Endothelial cell of hepatic sinusoid (primary cell): ENCODE data around the gene CRISP3.
"Not testable (repeated sequence)": the region's sequence is repeated elsewhere in the genome, so short reads cannot be mapped to it uniquely, and the experiment has no call there.

Experiments used
- in situ Hi-C: cut with HindIII; loops from 2 replicates; pipeline ENCODE4 v1.10.0; 2017; ENCODE audit warnings: low sequenced_read_pairs

Gene CRISP3, protein sequence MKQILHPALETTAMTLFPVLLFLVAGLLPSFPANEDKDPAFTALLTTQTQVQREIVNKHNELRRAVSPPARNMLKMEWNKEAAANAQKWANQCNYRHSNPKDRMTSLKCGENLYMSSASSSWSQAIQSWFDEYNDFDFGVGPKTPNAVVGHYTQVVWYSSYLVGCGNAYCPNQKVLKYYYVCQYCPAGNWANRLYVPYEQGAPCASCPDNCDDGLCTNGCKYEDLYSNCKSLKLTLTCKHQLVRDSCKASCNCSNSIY

DNA sequence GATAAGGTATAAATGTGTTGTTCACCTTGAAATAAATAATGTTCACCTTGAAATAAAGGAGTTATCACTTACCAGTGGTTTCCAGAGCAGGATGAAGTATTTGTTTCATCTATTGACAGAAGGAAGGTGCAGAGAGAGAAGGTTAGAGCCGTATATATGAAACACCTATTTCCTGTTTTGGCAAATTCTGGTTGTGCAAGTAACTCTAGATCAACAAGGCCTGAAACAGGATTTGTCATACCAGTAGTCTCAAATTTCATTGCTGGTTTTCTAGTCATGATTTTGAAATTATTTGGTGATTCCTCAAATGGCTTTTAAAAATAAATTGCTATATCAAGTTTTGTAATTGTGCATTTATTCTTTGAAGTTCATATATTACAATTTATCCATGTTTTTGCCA is at the start of gene CRISP3:
TSS of gene CRISP3 (minus strand) at position 130 of the 400 bp plus-strand sequence. CDS start at position 109, 21 bp downstream.
- in situ Hi-C loops: no loop called here

DNA sequence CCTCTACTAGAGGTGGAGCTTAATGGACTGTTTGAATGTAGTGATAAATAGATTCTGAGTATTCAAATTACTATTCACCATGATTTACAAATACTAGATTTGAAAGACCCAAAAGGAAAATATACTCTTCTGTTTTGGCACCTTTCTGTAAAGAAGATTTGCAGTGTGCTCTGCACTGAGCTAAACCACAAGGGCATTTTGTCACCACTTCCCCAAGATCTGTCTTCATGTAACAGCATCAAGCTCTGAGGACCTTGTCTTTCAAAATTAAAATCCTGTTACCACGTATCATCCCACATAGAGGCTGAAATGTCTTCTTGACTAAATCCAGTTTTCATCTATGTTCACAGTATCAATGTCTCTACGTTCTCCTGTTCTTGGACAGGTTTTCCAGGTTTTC is 46.2 kb upstream of the CRISP3 start:
- in situ Hi-C loops: no loop called here

DNA sequence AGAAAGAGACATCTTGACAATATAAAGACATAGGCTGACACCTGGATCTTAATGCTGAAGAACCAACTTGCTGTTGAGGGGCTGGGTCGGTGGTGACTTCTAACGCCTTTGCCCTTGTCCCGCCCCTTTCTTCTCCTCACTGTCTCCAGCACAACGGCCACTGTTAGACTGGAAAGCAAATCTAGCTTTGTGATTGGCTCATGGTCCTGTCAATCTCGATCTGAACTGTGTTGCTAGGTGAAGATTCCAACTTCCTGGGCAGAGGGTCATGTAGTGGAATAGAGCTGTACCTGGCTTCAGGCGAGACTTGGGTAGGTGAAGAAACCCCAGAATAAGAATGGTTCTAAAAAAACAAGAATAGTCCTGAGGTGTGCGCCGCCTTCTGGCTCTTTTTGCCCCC is 43.0 kb upstream of the CRISP3 start, which contains the start of gene PGK2:
TSS of gene PGK2 (minus strand) at position 110 of the 400 bp plus-strand sequence. CDS start at position 12, 98 bp downstream.
- in situ Hi-C loops: no loop called here

DNA sequence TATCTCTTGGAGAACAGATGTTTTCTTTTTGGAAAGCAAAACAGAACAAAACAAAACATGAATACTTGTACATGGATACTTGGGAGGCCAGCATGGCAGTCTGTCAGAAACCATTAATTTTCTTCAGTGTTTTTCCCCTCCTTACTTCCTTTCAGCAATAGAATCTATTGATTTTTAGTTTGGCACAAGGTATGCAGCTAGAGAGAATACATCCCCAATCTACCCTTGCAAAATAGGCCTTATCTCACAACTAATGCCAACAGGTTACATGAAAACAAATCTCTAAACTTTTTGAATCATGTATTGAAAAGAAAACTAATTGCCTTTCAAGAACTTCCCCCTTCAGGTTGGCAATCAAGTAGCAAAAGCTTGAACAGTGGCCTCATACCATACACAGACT is 40.1 kb upstream of the CRISP3 start:
- in situ Hi-C loops: no loop called here

DNA sequence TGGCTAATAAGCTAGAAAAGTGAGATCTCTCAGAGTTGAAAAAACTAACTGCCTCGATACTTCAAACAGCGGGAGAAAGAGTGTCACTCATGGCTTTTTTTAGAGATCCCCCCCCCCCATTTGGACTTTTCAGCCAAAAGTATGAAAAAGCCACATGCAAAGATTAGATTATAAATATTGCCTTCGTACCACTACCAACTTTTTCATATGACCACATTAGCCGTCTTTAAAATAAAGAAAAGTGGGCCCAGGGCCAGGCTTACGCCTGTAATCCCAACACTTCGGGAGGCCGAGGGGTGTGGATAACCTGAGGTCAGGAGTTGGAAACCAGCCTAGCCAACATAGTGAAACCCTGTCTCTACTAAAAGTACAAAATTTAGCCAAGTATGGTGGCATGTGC is 38.5 kb upstream of the CRISP3 start:
- in situ Hi-C loops: no loop called here

DNA sequence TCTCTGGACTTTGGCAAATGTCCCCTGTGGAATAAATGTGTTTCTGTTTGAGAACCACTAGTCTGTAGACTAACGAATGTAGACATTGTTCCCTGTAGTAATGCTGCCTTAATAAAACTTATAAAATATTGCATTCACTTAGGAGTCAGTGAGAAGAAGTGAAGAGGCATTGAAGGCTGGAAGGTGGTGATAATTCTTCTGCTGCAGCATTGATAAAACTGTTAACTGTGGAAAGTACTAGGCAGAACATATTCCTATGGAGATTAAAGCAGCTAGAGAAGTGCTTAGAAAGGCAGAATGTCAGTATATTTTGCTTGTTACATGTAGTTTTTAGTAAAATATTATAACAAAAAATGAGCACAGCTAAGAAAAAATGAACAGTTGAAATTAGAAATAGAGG is 38.1 kb upstream of the CRISP3 start:
- in situ Hi-C loops: no loop called here

DNA sequence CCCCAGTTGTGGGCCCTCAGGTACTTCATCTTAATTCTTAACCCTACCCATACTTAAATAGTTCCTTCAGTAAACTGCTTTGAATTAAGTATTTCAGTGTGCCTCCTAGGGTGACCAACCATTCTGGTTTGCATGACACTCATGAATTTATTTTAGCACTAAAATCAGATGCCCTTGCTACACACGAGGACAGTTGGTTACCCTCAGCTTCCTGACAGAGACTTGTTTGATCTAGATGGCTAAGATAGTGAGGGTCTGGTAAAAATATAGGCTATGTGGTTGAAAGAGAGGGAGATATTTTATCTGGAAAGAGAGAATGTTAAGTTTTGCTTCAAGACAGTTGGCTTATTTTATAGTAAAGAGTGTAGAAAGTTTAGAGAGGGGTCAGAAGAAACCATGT is 32.3 kb upstream of the CRISP3 start:
- in situ Hi-C loops: no loop called here

DNA sequence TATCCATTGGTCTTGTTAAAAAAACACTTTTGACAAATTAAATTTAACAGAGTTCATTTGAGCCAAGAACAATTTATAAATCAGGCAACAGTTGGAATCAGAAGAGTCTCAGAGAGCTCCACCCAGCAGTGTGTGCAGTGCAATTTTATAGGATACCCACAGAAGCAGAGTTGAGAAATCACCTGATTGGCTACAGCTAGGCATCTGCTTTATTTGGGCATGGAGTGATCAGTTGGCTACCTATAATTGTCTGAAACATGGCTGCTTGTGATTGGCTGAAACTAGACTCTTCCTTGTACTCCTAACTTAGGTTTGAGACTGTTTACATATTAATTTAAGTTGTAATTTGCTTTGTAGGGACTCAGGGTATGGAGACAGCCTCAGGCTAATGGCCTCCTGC is 30.9 kb upstream of the CRISP3 start:
- in situ Hi-C loops: no loop called here

DNA sequence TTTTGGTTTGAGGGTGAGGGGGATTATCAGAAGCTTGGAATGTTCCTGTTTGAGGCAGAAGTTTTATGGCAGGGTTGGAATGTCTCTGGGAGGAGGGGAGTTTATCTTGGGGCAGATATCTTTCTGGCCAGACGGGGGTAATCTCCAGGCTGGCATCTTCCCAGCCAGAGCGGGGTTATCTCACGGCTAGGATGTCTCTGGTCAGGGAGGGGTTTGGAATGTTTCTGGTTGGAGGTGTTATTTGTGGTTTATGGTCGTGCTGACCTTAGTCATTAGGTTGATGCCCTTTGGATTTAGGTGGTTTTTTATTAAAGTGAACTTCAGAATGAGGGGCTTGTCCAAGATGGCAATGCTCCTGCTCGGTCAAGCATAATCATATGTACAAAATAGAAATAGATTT is 28.1 kb upstream of the CRISP3 start:
- in situ Hi-C loops: no loop called here

DNA sequence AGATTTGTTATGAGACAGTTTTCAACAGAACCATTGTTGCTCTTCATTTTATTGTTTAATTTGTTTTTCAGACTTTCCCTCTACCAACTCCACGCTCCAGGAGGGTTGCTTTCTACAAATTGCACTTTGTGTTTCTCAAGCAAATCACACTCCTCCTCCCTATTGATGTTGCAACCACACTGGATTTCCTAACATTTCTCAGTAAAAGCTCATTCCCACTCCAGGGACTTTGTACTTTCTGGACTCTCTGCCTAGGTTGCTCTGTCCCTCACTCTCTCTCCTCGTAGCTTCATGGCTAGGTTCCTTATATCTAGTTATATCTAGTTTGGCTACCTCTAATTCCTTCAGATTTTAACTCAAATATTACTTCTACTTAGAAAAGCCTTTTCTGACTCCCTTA is 22.6 kb upstream of the CRISP3 start:
- in situ Hi-C loops: no loop called here

DNA sequence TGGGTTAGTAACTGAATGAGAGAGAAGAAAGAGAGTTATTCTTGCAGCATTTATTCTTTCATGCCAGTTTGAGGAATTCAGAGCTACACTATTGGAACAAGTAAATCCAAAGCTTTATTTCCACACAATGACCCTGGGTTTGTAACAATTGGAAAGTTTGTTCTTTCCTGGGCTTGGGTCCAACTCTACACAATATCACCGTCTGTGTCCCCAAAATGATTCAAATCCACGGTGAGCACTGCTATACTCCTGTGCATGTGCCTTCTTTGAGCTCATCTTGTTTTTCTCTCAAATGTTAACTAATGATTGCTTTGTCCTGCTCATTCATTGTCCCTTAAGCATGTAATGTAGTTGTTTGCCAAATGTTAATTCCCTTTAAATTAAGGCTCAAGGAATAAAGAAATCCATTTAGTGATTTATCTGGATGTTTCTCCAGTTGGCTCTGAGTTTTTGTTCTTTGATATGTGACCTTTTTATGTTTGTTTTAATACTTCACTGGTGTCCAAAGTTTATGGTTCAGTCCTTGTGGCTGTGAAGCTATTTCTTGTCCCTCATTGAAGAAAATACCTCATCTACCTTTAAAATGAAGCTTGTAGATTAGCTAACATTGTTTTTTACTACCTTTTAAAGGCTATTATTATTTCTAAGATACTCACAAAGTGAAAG is 20.5 kb upstream of the CRISP3 start:
- in situ Hi-C loops: no loop called here

DNA sequence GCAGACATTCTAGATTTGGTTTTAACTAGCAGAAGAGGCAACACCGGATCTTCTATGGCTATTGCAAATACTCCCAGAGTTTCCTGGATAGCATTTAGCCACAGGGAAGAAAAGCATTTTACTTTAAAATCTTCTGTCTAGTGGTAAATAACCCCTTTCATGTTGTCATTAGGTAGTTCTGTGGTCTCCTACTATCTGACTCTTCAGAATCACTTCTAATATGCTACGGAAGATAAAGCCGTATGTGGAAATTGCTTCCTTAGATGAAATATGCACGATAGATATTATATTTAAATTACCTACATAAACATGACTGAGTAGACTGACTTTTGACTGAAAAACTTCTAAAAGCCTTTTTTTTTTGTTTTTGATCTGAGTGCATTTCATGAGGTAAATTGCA is 759 bp downstream of the CRISP3 start:
- in situ Hi-C loops: no loop called here

DNA sequence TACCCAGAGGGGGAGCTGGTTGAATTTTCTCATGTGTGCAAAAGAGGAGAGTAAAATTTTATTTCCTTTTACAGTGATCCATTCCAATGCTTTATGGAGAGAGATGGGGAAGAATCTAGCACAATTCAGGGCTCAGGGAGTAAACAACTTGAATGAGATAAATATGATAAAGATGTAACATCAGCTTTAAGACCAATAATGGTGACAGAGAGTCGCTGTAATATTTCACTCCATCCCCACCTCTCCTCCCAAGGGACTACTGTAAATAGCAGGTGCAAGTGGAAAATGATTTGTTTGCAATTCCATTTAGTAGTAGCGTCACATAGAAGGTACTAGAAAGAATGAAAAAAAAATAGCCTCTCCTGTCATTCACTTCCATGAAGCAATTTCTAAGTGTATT is 4.8 kb downstream of the CRISP3 start:
- in situ Hi-C loops: no loop called here

DNA sequence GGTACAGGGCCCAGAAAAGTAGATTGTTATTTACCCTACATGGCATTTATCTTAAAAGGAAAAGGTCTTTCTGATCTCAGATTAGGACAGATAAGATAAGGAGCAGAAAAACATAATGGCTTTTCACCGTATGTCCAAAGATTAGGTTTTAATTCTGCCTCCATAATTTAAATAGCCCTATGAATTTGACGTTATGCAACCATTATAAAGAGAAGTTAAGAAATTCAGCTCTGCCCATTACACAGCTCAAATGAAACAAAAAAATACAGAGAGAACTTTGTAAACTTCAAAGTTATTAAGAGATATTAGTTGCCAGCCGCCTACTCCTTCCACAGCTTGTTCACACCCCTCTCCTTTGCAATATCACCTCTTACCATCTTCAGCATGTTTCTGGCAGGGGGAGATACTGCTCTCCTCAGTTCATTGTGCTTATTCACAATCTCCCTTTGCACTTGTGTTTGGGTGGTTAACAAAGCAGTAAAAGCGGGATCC is 8.1 kb downstream of the CRISP3 start:
- in situ Hi-C loops: no loop called here

DNA sequence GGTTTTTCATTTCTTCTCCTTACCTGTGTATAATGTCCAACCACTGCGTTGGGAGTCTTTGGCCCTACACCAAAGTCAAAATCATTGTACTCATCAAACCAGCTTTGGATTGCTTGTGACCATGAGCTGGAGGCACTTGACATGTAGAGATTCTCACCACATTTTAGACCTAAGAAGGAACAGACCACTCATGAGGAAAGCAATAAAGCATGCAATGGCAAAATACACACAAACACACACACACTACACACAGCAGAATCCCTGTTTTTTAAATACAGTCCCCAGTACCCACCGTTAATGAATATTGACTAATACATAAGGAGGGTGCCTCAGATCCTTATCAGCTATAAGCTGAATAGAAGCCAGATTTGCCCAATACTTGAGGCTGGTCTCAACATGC is 10.5 kb downstream of the CRISP3 start:
- in situ Hi-C loops: no loop called here

DNA sequence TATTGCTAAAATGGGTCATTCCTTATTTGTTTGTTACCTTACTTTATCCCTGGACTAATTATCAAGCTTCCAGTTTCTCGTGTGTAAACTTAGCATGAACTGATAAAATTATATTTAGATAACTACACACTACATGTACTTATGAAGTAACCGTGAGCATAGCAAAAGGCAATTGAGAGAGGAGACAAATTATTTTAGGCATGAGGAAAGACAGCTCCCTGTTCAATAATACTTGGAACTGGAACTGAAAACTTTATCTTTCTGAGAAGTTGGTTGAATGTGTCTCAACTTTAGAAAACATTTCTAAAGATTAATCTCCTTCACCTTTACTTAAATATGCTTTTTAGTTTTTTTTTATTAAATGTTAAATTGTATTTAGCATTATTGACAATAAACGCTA is 11.4 kb downstream of the CRISP3 start:
- in situ Hi-C loops: no loop called here

DNA sequence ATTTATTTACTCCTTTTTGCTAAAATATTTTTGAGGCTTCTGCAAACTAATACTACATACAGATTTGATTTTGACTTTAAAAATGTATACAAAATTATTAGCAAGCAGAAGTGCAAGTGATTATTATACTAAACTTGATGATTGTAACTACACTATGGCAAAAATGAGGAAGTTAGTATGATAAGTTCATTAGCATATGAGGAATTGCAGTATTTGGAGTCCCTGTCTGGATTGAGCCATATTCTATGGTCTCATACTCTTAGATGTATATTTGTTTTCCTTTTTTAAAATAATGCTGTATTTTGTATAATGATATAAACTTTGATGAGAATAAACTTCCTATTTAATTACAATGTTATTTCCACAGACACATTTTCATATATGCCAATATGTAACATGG is 13.9 kb downstream of the CRISP3 start:
- in situ Hi-C loops: no loop called here

DNA sequence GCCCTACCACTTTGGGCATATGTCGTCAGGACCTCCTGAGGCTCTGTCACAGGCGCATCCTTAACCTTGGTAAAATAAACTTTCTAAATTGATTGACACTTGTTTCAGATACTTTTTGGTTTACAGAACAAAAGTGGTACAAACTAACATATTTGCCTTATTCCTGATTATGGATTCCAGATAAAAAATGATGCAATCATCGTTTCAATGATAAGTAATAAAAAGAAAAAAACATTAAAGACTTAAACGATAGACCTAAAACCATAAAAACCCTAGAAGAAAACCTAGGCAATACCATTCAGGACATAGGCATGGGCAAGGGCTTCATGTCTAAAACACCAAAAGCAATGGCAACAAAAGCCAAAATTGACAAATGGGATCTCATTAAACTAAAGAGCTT is 20.3 kb downstream of the CRISP3 start:
- in situ Hi-C loops: not testable (repeated sequence)

DNA sequence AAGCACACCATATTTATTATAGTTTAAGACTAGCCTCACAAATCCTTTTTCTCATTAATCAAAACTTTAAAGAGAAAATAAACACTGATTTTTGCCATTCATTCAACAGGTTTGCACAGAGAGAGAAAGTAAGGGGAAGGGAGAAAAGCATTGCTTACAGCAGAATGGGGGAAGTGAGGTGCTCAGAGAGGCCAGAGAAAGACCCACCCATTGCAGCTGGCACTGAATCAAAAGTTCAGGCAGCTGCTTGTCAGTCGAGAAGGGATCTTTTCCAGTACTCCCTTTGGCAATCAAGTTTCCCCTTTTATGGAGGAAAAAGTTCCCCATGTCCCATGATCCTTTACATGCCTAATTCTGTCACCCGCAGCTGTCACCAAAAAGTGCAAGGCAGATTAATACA is 22.9 kb downstream of the CRISP3 start:
- in situ Hi-C loops: no loop called here

DNA sequence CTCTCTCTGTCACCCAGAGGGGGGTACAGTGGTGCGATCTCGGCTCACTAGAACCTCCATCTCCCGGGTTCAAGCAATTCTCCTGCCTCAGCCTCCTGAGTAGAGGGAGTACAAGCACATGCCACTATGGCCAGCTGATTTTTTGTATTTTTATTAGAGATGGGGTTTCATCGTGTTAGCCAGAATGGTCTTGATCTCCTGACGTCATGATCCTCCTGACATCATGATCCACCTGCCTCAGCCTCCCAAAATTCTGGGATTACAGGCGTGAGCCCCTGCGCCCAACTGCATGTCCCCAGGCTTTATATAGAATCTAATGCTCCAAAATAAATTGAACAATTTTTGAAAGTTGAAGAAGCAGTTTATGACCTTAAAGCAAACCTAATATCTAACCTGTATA is 23.8 kb downstream of the CRISP3 start:
- in situ Hi-C loops: no loop called here

DNA sequence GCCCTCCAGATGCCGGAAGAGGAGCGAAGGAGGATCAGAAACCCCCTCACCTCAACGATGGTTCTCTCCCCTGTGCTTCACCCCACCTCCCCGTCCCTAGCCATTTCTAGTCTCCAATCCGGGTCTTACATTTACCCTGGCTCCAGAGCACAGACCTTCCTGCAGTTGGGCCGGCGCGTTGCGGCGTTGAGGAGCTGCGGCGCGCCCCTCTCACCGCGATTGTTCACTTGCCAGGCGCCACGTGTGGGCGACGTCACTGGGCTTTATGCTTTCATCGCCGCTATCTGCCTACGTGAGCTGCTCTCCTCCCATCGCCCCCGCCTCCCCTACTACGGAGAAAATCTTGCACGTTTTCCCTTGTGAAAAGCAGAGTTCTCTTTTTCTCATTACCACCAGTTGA is 30.8 kb downstream of the CRISP3 start, which contains the start of gene CRISP2:
TSS of gene CRISP2 (minus strand) at position 198 of the 400 bp plus-strand sequence. CDS start 4,347 bp downstream, outside the sequence.
- in situ Hi-C loops: no loop called here

DNA sequence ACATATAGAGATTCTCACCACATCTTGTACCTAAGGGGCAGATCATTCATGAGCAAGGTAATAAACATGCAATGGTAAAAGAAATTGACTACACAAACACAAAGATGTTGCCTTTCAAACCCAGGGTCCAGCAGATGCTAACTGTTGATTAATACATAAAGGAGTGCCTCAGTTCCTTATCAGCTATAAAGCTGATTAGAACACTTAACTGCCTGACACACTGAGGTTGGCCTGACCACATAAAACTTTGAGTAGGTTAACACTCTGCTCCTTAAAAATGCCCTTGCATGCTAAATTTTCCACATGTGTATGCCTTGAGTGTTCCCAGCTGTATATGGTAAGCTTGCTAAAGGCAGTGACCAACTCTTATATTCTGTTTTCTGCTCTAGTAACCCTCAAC is 45.7 kb downstream of the CRISP3 start:
- in situ Hi-C loops: no loop called here
